HepG2 (cell line): Measurements from ENCODE around the gene CD93. TPM values are rescaled to one million over a fixed set of nuclear protein-coding genes. Genes with fewer than 3 reads are reported as not detected.
A peak's percentile ranks its signal among the peaks of the same experiment; 100 is the strongest.

Experiments
- ATAC-seq: fragments of 200-7000 bp; cut with Tn5 transposase; 3 replicates; pipeline ENCODE4 v1.9.1; 2020; ENCODE audit warnings: mild to moderate bottlenecking, moderate library complexity
- BruUV-seq: library from RNA; stranded (reverse); fragments of 400-500 nt; replicated peaks from 2 replicates; lab custom pipeline; 2021; lab: Mats Ljungman, UMichigan
- CTCF ChIA-PET: fragments of 300-600 bp; formaldehyde crosslinking; extraction: SDS; loops from one replicate; lab custom pipeline; 2021; ENCODE audit warnings: low total read pairs, inconsistent platforms, low intra/inter-chr PET ratio; lab: Yijun Ruan, JAX
- POLR2A ChIA-PET: fragments of 350-600 bp; sonication (Branson Sonifier 250); formaldehyde crosslinking; loops from one replicate; lab custom pipeline; 2020; ENCODE audit warnings: antibody characterized with exemption, inconsistent platforms; lab: Yijun Ruan, JAX
- DNase-seq: peaks from one replicate; pipeline ENCODE4 v3.0.0-alpha.2; 2015; ENCODE audit warnings: low spot score
- FAIRE-seq: peaks from 3 replicates; lab custom pipeline; 2011; peaks lifted over from hg19 to GRCh38; lab: Jason Lieb, UNC
- H2AFZ ChIP-seq: one replicate; pipeline ENCODE4 v1.6.1; 2011; ENCODE audit warnings: low read length, inconsistent platforms
- H3K27ac ChIP-seq: fragments of 300-600 bp; 3 replicates; pipeline ENCODE4 v1.8.0; 2011; ENCODE audit warnings: mixed run types, mild to moderate bottlenecking, mixed read lengths, low read length, inconsistent platforms; ENCODE audit not compliant: insufficient read depth; ENCODE audit errors: extremely low read length
- H3K27me3 ChIP-seq, 2 experiments: fragments of 200-600 bp in 1 of 2; 2 replicates in 1 of 2; 3 replicates in 1 of 2; pipeline versions ENCODE4 v1.6.0 to v1.8.0; 2011; ENCODE audit warnings: low read length in 2 of 2, mild to moderate bottlenecking in 2 of 2, moderate library complexity in 2 of 2, inconsistent platforms in 1 of 2; ENCODE audit not compliant: insufficient read depth in 2 of 2, control insufficient read depth in 1 of 2
- H3K36me3 ChIP-seq, 2 experiments: fragments of 200-600 bp in 1 of 2; replicated peaks in 1 of 2; 2 replicates in 1 of 2; 3 replicates in 1 of 2; pipeline versions ENCODE4 v1.5.1 to v1.8.0; 2011; ENCODE audit warnings: low read length in 2 of 2, inconsistent platforms in 1 of 2; ENCODE audit not compliant: insufficient read depth in 2 of 2, control insufficient read depth in 1 of 2
- H3K4me1 ChIP-seq: 2 replicates; pipeline ENCODE4 v1.5.1; 2012; ENCODE audit warnings: low read length, inconsistent platforms; ENCODE audit not compliant: insufficient read depth
- H3K4me2 ChIP-seq: 2 replicates; pipeline ENCODE4 v1.6.0; 2011; ENCODE audit warnings: low read depth, low read length, inconsistent platforms
- H3K4me3 ChIP-seq, 3 experiments: fragments of 200-600 bp in 1 of 3; sonication (generic), shearing (Covaris generic) in 1 of 3; replicated peaks in 1 of 3; 2 replicates each; pipeline ENCODE4 v1.5.1; 2011 to 2016; ENCODE audit warnings: low read length in 3 of 3, inconsistent platforms in 2 of 3, low read depth in 2 of 3, mild to moderate bottlenecking in 2 of 3, control low read depth in 1 of 3, mixed read lengths in 1 of 3; ENCODE audit not compliant: insufficient read depth in 1 of 3
- H3K79me2 ChIP-seq: one replicate; pipeline ENCODE4 v1.6.1; 2011; ENCODE audit warnings: low read length, inconsistent platforms; ENCODE audit not compliant: insufficient read depth
- H3K9ac ChIP-seq: 2 replicates; pipeline ENCODE4 v1.6.0; 2011; ENCODE audit warnings: mild to moderate bottlenecking, low read depth, low read length, inconsistent platforms; ENCODE audit not compliant: insufficient read depth
- H3K9me3 ChIP-seq: 2 replicates; pipeline ENCODE4 v1.5.1; 2012; ENCODE audit warnings: mild to moderate bottlenecking, low read length
- H4K20me1 ChIP-seq: 2 replicates; pipeline ENCODE4 v1.6.0; 2011; ENCODE audit warnings: inconsistent platforms, mild to moderate bottlenecking, low read length, moderate library complexity; ENCODE audit not compliant: insufficient read depth
- CTCF ChIP-seq: sonication (generic); formaldehyde crosslinking; IDR thresholded peaks from 2 replicates; pipeline ENCODE4 v1.5.0; 2020; ENCODE audit warnings: mild to moderate bottlenecking, missing genetic modification reagents, moderate library complexity
- MAX ChIP-seq: IDR thresholded peaks from 2 replicates; pipeline ENCODE4 v1.6.1; 2012; ENCODE audit warnings: inconsistent platforms
- SMC3 ChIP-seq: IDR thresholded peaks from 2 replicates; pipeline ENCODE4 v1.6.1; 2011; ENCODE audit warnings: low read length, improper control_type of control experiment
- STAG1 ChIP-seq: sonication (generic); formaldehyde crosslinking; IDR thresholded peaks from 2 replicates; pipeline ENCODE4 v1.4.0; 2020; ENCODE audit warnings: missing genetic modification reagents
- USF2 ChIP-seq, 2 experiments: sonication (generic) in 1 of 2; formaldehyde crosslinking in 1 of 2; IDR thresholded peaks; 2 replicates each; pipeline versions ENCODE4 v1.5.1 to v1.6.1; 2011 to 2020; ENCODE audit warnings: borderline replicate concordance in 1 of 2, low read depth in 1 of 2, low read length in 1 of 2, mild to moderate bottlenecking in 1 of 2, missing genetic modification reagents in 1 of 2, moderate library complexity in 1 of 2
- WGBS: methylation state at CpG from one replicate; pipeline ENCODE4 v1.1.6; 2017; ENCODE audit warnings: low lambda C conversion rate; 5-methylcytosine and 5-hydroxymethylcytosine counted together
- in situ Hi-C: cut with HindIII; loops from 2 replicates; pipeline ENCODE4 v1.10.0; 2017; ENCODE audit warnings: low pct_unique_long_range_greater_than_20kb; ENCODE audit not compliant: extremely low pct_ligation_motif_present
- intact Hi-C: fragments of 100-400 bp; cut with micrococcal nuclease; formaldehyde crosslinking; loops from one replicate; pipeline ENCODE4 v1.10.0; 2022; ENCODE audit not compliant: unreplicated experiment
- polyA plus RNA-seq, 8 experiments: library from polyadenylated mRNA; depleted of rRNA in 3 of 8; stranded (reverse) in 7 of 8; unstranded in 1 of 8; fragments of >200 nt; fragmentation: Illumina TruSeq in 4 of 8; extraction: Trizol in 4 of 8; gene quantifications; 2 replicates each; pipeline versions ENCODE4 v1.2.1 to v1.2.3, GENCODE V29; 2011 to 2016; ENCODE audit warnings: low read depth in 4 of 8, missing spikeins in 1 of 8, mixed read lengths in 1 of 8; ENCODE audit not compliant: insufficient read depth in 1 of 8
- total RNA-seq, 5 experiments: library from RNA; depleted of rRNA; stranded (reverse); fragments of >200 nt; fragmentation: Illumina TruSeq; extraction: Trizol; gene quantifications; 2 replicates each; pipeline ENCODE4 v1.2.3, GENCODE V29; 2016; ENCODE audit warnings: low read depth in 1 of 5

CD93 gene
- total and polyA plus RNA-seq, 2 of the 13 experiments (the other 11 are each of a cell fraction or from before 2014, with no cell fraction given), result not detected

DNA sequence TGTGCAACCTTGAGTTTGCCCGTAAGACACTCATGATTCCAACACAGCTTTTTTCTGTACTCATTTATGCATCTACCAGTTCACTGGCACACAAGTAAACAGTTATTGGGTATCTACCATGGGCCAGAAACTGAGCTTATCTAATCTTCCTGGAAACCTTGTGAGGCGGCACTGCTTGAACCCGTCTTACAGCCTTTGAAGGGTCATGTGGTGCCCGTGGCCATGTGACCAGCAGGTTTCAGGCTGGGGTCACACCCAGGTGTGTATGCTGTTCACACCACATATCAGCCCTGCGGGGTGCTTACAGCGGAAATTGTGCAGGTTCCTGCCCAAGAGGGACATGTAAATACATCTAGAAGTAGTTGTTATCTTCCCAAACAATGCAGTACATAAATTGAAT is 42.7 kb downstream of the CD93 start:
- peaks cover 0 to 24% of the 10 kb centered on the region in 2 experiments; a peak in 3 of 5 replicates for H3K27me3 ChIP-seq
- FAIRE-seq, result no peak
- no peak for DNase-seq
- H3K4me1 ChIP-seq, result no peaks in the 10 kb centered on the region
- no peak overlapping the region for H3K4me3 ChIP-seq
- no peaks in the 10 kb centered on the region for H3K36me3 ChIP-seq
- intact Hi-C loops, result loop anchor here (1.0 kb wide), 2 partner anchors 158 to 297 kb away; no protein-coding TSS in a partner anchor
- H3K9ac ChIP-seq, result no peak overlapping the region
- ChIA-PET POLR2A (no interaction called here), CTCF (interaction anchor here (1.1 to 2.0 kb wide), 3 partner anchors 158 to 297 kb away, joined by 3 to 6 read pairs (median 3); no protein-coding TSS in a partner anchor)
- no peak for TF ChIP-seq MAX
- peak; percentile 68 for TF ChIP-seq CTCF (CRISPR knock-in tag)
- TF ChIP-seq USF2 (IDR thresholded peaks at IDR 0.05; ENCODE audit: low read depth, low read length), result peak; percentile 46; the same call in 1 of the 2 replicates
- TF ChIP-seq USF2 (CRISPR knock-in tag; IDR thresholded peaks at IDR 0.05; ENCODE audit: borderline replicate concordance), result no peak; the same call in 1 of the 2 replicates
- peak; percentile 64 for TF ChIP-seq STAG1 (CRISPR knock-in tag)
- 0 out of 2 replicates have a peak, but pooled peaks have one; percentile 13 for TF ChIP-seq SMC3
- no peaks in the 10 kb centered on the region for H3K9me3 ChIP-seq
- no peak overlapping the region for H3K27ac ChIP-seq
- no peak overlapping the region for H2AFZ ChIP-seq
- WGBS, result 24% methylated on average over 6 of the region's 6 CpGs
- H3K4me2 ChIP-seq, result no peak overlapping the region
- in situ Hi-C loops, result no loop called here
- BruUV-seq, result no TSS peak
- no peaks in the 10 kb centered on the region for H3K79me2 ChIP-seq
- peak; percentile 56 for ATAC-seq
- H4K20me1 ChIP-seq, result no peaks in the 10 kb centered on the region
